Mucosa of gallbladder (tissue), 1 donor: ENCODE measurements around the gene ACTRT2. TPM values are rescaled to one million over a fixed set of nuclear protein-coding genes. Genes with fewer than 3 reads are reported as not detected.

Experiments used
- DNase-seq: peaks from one replicate; pipeline ENCODE4 v3.0.0-alpha.2; 2020; ENCODE audit warnings: low spot score
- total RNA-seq: library from RNA; stranded (reverse); gene quantifications from one replicate; pipeline ENCODE4 v1.2.1, GENCODE V29; 2021
- donor health status: DM: no; HTN: no; CAD: no.

The ACTRT2 gene
- total RNA-seq, 1 donor from 2014 or later, result not detected

GRCh38 chr1:3068564-3069431 is 47.5 kb downstream of the ACTRT2 start, which contains the start of gene PRDM16:
TSS of gene PRDM16 (plus strand) at chr1:3069203. CDS start at chr1:3069260, 57 bp downstream.
- peak; percentile 58 for DNase-seq

DNA sequence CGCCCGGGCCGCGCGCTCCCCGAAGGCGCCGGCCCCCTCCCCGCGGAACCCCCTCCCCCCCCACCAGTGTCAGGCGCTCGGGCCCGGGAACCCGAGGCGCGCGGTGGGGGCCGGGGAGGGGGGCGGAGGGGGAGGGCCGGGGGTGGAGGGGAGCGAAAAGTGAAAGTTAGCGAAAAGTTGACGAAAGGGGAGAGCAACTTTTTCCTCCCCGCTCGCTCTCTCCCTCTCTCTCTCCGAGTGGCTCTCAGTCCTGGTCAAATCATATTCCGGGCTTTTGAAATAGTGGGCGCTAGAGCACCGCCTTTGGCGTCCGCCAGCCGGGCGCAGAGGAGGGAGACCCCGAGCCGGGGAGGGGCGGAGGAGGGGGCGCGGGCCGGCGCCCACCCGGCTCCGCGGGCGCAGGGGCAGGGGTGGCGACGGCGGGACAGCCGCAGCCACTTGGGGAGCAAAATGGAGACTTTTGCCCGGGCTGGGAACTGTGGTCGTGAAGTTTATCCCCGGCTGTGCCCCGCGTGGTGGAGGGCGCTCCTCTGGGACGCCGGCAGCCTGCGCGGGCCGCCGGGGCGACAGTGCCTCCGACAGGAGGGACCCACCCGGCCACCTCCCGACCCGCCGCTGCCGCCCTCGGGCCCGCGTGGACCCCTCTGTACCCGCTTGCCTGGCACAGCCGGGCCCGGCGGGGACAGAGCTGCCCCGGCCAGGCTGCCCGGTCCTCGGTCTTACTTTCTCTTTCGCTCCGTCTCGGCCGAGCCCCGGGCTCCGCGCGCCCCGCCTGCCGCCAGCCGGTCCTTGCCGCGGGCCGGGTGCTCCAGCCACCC is 48.4 kb downstream of the ACTRT2 start:
- peak; percentile 57 for DNase-seq

- DNase-seq, result no peak
Observed at GRCh38 chr1:3070309-3070643, 49.0 kb downstream of the ACTRT2 start.

DNA sequence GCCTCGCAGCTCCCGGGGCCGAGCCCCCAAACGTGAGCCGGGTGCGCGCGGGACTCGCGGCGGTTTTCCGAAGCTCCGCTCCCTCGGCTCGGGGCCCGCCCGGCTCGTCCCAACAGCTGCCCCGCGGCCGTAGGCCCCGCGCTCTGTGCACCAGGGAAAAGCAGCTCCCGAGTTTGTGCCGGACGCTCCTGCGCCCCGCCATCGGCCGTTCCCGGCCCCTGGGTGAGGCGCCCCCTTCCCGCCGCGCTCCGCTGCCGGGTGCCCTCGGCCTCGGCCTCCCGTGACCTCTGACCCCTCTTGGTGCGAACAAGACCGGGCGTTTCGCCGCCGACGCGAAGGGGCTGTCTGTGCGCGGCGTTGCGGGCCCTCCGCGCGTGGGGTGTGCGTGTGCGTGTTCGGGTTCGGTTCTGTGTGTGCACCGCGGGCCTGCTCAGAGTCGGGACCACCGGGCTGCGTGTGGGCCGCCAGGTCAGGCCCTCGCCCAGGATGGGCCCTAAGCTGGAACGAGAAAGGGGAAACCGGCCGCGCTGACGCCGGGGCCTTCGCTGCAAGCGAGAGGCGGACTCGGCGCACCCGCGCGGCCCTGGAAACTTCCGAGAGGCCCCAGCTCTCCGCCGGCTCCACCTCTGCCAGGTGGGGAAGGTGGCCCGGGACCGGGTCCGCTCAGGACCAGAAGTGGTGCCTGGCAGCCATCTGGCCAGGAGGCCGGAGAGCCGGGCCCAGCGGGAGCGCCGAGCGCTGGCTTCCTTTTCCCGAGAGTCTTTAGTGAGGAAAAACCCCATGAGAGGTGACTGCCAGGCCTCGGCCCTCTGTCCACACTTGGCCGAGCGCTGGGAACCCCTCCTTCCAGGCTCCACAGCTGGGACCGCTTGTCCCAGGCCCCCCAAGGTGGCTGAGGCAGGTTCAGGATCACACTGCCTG is 49.6 kb downstream of the ACTRT2 start:
- DNase-seq, result no peak

- no peak for DNase-seq
Observed at GRCh38 chr1:3071565-3072390, 50.5 kb downstream of the ACTRT2 start.

Other genes starting within 250 kb of the ACTRT2 start
- gene TTC34, start 219.8 kb upstream of the ACTRT2 start, total RNA-seq, result 1.4 TPM
- 29.3 TPM for gene PRDM16, start 47.7 kb downstream of the ACTRT2 start, total RNA-seq